Fibroblast of lung (primary cell): ENCODE measurements around the gene MCM8. TPM values are rescaled to one million over a fixed set of nuclear protein-coding genes. Genes with fewer than 3 reads are reported as not detected.

Experiments used
- DNase-seq, 2 donors: peaks; one replicate each; pipeline versions ENCODE4 v3.0.0 to v3.0.0-alpha.2; 2010; ENCODE audit warnings: low read depth in 2 of 2
- H2AFZ ChIP-seq: 2 replicates; pipeline ENCODE4 v1.5.1; 2012; ENCODE audit warnings: low read length, control low read depth, inconsistent platforms
- H3K27ac ChIP-seq: 2 replicates; pipeline ENCODE4 v1.5.1; 2011; ENCODE audit warnings: low read length, control low read depth; ENCODE audit not compliant: insufficient read depth
- H3K27me3 ChIP-seq: 2 replicates; pipeline ENCODE4 v1.5.1; 2011; ENCODE audit warnings: mild to moderate bottlenecking, low read length; ENCODE audit not compliant: control insufficient read depth, insufficient read depth
- H3K36me3 ChIP-seq: 2 replicates; pipeline ENCODE4 v1.5.1; 2011; ENCODE audit warnings: low read length; ENCODE audit not compliant: control insufficient read depth, insufficient read depth
- H3K4me1 ChIP-seq: 2 replicates; pipeline ENCODE4 v1.5.1; 2011; ENCODE audit warnings: low read length; ENCODE audit not compliant: control insufficient read depth, insufficient read depth; ENCODE audit errors: extremely low read depth
- H3K4me2 ChIP-seq: 2 replicates; pipeline ENCODE4 v1.5.1; 2011; ENCODE audit warnings: low read length, control low read depth; ENCODE audit not compliant: insufficient read depth; ENCODE audit errors: extremely low read depth
- H3K4me3 ChIP-seq, 4 experiments: fragments of 200-600 bp in 1 of 4; sonication (generic) in 1 of 4; replicated peaks in 1 of 4; 2 replicates each; pipeline ENCODE4 v1.5.1; 2011 to 2016; ENCODE audit warnings: low read length in 4 of 4, low read depth in 3 of 4, mild to moderate bottlenecking in 3 of 4, control low read depth in 2 of 4, inconsistent platforms in 1 of 4, mixed read lengths in 1 of 4; ENCODE audit not compliant: insufficient read depth in 1 of 4; ENCODE audit errors: control extremely low read depth in 1 of 4
- H3K79me2 ChIP-seq: 2 replicates; pipeline ENCODE4 v1.5.1; 2012; ENCODE audit warnings: mild to moderate bottlenecking, low read length, inconsistent platforms; ENCODE audit not compliant: control insufficient read depth, insufficient read depth
- H3K9ac ChIP-seq: 2 replicates; pipeline ENCODE4 v1.5.1; 2011; ENCODE audit warnings: mild to moderate bottlenecking, low read length, control low read depth; ENCODE audit not compliant: insufficient read depth
- H3K9me3 ChIP-seq: 2 replicates; pipeline ENCODE4 v1.5.1; 2012; ENCODE audit warnings: low read depth, low read length; ENCODE audit not compliant: control insufficient read depth, insufficient read depth
- H4K20me1 ChIP-seq: 2 replicates; pipeline ENCODE4 v1.5.1; 2011; ENCODE audit warnings: low read length; ENCODE audit not compliant: control insufficient read depth, insufficient read depth; ENCODE audit errors: extremely low read depth
- CTCF ChIP-seq, 2 donors: IDR thresholded peaks in 1 of 2; conservative IDR thresholded peaks in 1 of 2; 1 replicate in 1 of 2; 2 replicates in 1 of 2; pipeline ENCODE4 v1.5.1; 2011 to 2012; ENCODE audit warnings: low read length in 2 of 2, control low read depth in 1 of 2, inconsistent platforms in 1 of 2, low read depth in 1 of 2, mild to moderate bottlenecking in 1 of 2
- EZH2 ChIP-seq: IDR thresholded peaks from 2 replicates; pipeline ENCODE4 v1.5.1; 2012; ENCODE audit warnings: low read length, control low read depth, mild to moderate bottlenecking; ENCODE audit errors: missing control alignments
- polyA plus RNA-seq, 2 donors: library from polyadenylated mRNA; depleted of rRNA in 1 of 2; stranded (reverse) in 1 of 2; unstranded in 1 of 2; fragments of >200 nt; gene quantifications; 2 replicates each; pipeline ENCODE4 v1.2.1, GENCODE V29; 2011 to 2012; ENCODE audit warnings: missing spikeins in 1 of 2
- total RNA-seq: library from RNA; depleted of rRNA; stranded (reverse); fragments of >200 nt; gene quantifications from 2 replicates; pipeline ENCODE4 v1.2.1, GENCODE V29; 2014

Gene MCM8
- total and polyA plus RNA-seq, 2 donors (not counting 1 experiment from before 2014, with no cell fraction given) = 4.8 to 5.4 TPM

GRCh38 chr20:5974531-5974930 lies 24.1 kb downstream of the MCM8 start:
- no peak overlapping the region for H3K9ac ChIP-seq
- no peak for TF ChIP-seq EZH2
- TF ChIP-seq CTCF (conservative IDR thresholded peaks at IDR 0.05 in 1 of 2, IDR thresholded peaks at IDR 0.05 in 1 of 2; ENCODE audit: low read depth in 1 of 2, low read length in 2 of 2) = no peak
- H3K27ac ChIP-seq = no peak overlapping the region
- no peak overlapping the region for H2AFZ ChIP-seq
- H3K27me3 ChIP-seq = no peaks in the 10 kb centered on the region
- H3K4me2 ChIP-seq = no peak overlapping the region
- H3K4me3 ChIP-seq = no peak overlapping the region
- H3K4me1 ChIP-seq = no peaks in the 10 kb centered on the region
- no peaks in the 10 kb centered on the region for H3K36me3 ChIP-seq
- H3K9me3 ChIP-seq = no peaks in the 10 kb centered on the region
- H4K20me1 ChIP-seq = no peaks in the 10 kb centered on the region
- DNase-seq = no peak
- no peaks in the 10 kb centered on the region for H3K79me2 ChIP-seq

- DNase-seq = no peak
- Histone ChIP-seq H3K27me3 (no peaks in the 10 kb centered on the region), H4K20me1 (no peaks in the 10 kb centered on the region), H2AFZ (no peak overlapping the region), H3K79me2 (no peaks in the 10 kb centered on the region), H3K9me3 (no peaks in the 10 kb centered on the region), H3K36me3 (no peaks in the 10 kb centered on the region), H3K4me2 (no peak overlapping the region), H3K9ac (no peak overlapping the region), H3K4me3 (no peak overlapping the region), H3K27ac (no peak overlapping the region), H3K4me1 (no peaks in the 10 kb centered on the region)
- TF ChIP-seq CTCF (conservative IDR thresholded peaks at IDR 0.05 in 1 of 2, IDR thresholded peaks at IDR 0.05 in 1 of 2; ENCODE audit: low read depth in 1 of 2, low read length in 2 of 2) = no peak
- no peak for TF ChIP-seq EZH2
These were observed 25.3 kb downstream of the MCM8 start for GRCh38 chr20:5975778-5976177.

- no peak overlapping the region for H3K4me2 ChIP-seq
- TF ChIP-seq CTCF (conservative IDR thresholded peaks at IDR 0.05 in 1 of 2, IDR thresholded peaks at IDR 0.05 in 1 of 2; ENCODE audit: low read depth in 1 of 2, low read length in 2 of 2) (no peak), EZH2 (no peak)
- no peaks in the 10 kb centered on the region for H3K27me3 ChIP-seq
- no peak overlapping the region for H3K9ac ChIP-seq
- no peaks in the 10 kb centered on the region for H4K20me1 ChIP-seq
- H3K27ac ChIP-seq = no peak overlapping the region
- no peak overlapping the region for H3K4me3 ChIP-seq
- no peaks in the 10 kb centered on the region for H3K36me3 ChIP-seq
- H3K9me3 ChIP-seq = no peaks in the 10 kb centered on the region
- no peaks in the 10 kb centered on the region for H3K79me2 ChIP-seq
- no peak overlapping the region for H2AFZ ChIP-seq
- no peak for DNase-seq
- H3K4me1 ChIP-seq = no peaks in the 10 kb centered on the region
These were observed 26.8 kb downstream of the MCM8 start for GRCh38 chr20:5977223-5977622.
